ENCODE measurements around the gene ERMARD.

DNA sequence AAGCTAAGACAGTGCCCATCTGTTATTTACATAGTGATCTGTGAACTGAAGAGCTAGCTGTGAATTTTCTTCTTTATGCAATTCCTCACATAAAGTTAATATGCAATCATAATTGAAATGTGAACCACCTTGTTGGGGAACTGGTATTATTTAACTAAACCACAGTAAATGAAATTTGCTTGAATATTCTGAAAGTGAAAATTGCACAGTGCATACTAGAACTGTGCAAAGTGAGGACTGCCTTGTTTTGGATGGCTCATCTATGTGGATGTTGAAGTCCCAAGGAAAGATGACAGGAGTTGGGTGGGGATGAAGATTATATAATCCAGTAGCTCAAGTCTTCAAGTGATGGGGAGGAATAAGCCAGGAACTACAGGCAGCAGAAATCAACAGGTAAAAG is 21.5 kb upstream of the ERMARD start:
- no peak for TF ChIP-seq POLR2A (IDR thresholded peaks at IDR 0.05)
- TF ChIP-seq, protein P1, sequence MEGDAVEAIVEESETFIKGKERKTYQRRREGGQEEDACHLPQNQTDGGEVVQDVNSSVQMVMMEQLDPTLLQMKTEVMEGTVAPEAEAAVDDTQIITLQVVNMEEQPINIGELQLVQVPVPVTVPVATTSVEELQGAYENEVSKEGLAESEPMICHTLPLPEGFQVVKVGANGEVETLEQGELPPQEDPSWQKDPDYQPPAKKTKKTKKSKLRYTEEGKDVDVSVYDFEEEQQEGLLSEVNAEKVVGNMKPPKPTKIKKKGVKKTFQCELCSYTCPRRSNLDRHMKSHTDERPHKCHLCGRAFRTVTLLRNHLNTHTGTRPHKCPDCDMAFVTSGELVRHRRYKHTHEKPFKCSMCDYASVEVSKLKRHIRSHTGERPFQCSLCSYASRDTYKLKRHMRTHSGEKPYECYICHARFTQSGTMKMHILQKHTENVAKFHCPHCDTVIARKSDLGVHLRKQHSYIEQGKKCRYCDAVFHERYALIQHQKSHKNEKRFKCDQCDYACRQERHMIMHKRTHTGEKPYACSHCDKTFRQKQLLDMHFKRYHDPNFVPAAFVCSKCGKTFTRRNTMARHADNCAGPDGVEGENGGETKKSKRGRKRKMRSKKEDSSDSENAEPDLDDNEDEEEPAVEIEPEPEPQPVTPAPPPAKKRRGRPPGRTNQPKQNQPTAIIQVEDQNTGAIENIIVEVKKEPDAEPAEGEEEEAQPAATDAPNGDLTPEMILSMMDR (IDR thresholded peaks at IDR 0.05) = no peak

All from lower leg skin (tissue), 3 donors.